ENCODE data around the gene HPDL.
A peak's percentile ranks its signal among the peaks of the same experiment; 100 is the strongest.

Gene HPDL

GRCh38 chr1:45340816-45341466 is 14.2 kb downstream of the HPDL start:
- H3K36me3 ChIP-seq (ENCODE audit: control insufficient read depth, low read depth, low read length), result peaks cover 42% of the 10 kb centered on the region
- peak overlapping the region; percentile 82 for H3K4me3 ChIP-seq (ENCODE audit: low read length)

GRCh38 chr1:45344499-45344898 is 17.8 kb downstream of the HPDL start:
- H3K4me3 ChIP-seq (ENCODE audit: low read length), result no peak overlapping the region
- no peaks in the 10 kb centered on the region for H3K9me3 ChIP-seq (ENCODE audit: control insufficient read depth, low read depth, low read length)
- H3K9ac ChIP-seq (ENCODE audit: low read length), result no peak overlapping the region
- no peak overlapping the region for H3K27ac ChIP-seq (ENCODE audit: low read length)
- H3K36me3 ChIP-seq (ENCODE audit: control insufficient read depth, low read depth, low read length), result peaks cover 42% of the 10 kb centered on the region
- H3K4me1 ChIP-seq (ENCODE audit: control insufficient read depth, low read depth, low read length), result peaks cover 6% of the 10 kb centered on the region
- no peaks in the 10 kb centered on the region for H3K27me3 ChIP-seq (ENCODE audit: control insufficient read depth, insufficient read depth, low read length)

More at GRCh38 chr1:45340816-45341466, 14.2 kb downstream of the HPDL start:
- Histone ChIP-seq H3K9ac (ENCODE audit: low read length) (peak overlapping the region; percentile 90), H3K4me1 (ENCODE audit: control insufficient read depth, low read depth, low read length) (peaks cover 6% of the 10 kb centered on the region), H3K27ac (ENCODE audit: low read length) (peak overlapping the region; percentile 73), H3K9me3 (ENCODE audit: control insufficient read depth, low read depth, low read length) (no peaks in the 10 kb centered on the region), H3K27me3 (ENCODE audit: control insufficient read depth, insufficient read depth, low read length) (no peaks in the 10 kb centered on the region)

- Histone ChIP-seq H3K9me3 (ENCODE audit: control insufficient read depth, low read depth, low read length) (no peaks in the 10 kb centered on the region), H3K9ac (ENCODE audit: low read length) (no peak overlapping the region), H3K36me3 (ENCODE audit: control insufficient read depth, low read depth, low read length) (peaks cover 42% of the 10 kb centered on the region), H3K27ac (ENCODE audit: low read length) (no peak overlapping the region), H3K4me1 (ENCODE audit: control insufficient read depth, low read depth, low read length) (peaks cover 6% of the 10 kb centered on the region), H3K4me3 (ENCODE audit: low read length) (no peak overlapping the region), H3K27me3 (ENCODE audit: control insufficient read depth, insufficient read depth, low read length) (no peaks in the 10 kb centered on the region)
Observed at GRCh38 chr1:45345014-45345413, 18.3 kb downstream of the HPDL start.

GRCh38 chr1:45346473-45346872 is 19.8 kb downstream of the HPDL start:
- H3K36me3 ChIP-seq (ENCODE audit: control insufficient read depth, low read depth, low read length), result peaks cover 41% of the 10 kb centered on the region
- H3K4me3 ChIP-seq (ENCODE audit: low read length), result no peak overlapping the region
- no peak overlapping the region for H3K27ac ChIP-seq (ENCODE audit: low read length)
- no peaks in the 10 kb centered on the region for H3K4me1 ChIP-seq (ENCODE audit: control insufficient read depth, low read depth, low read length)
- H3K27me3 ChIP-seq (ENCODE audit: control insufficient read depth, insufficient read depth, low read length), result no peaks in the 10 kb centered on the region
- no peak overlapping the region for H3K9ac ChIP-seq (ENCODE audit: low read length)
- no peaks in the 10 kb centered on the region for H3K9me3 ChIP-seq (ENCODE audit: control insufficient read depth, low read depth, low read length)

- Histone ChIP-seq H3K9ac (ENCODE audit: low read length) (no peak overlapping the region), H3K4me3 (ENCODE audit: low read length) (no peak overlapping the region)
Observed at GRCh38 chr1:45348020-45348419, 21.3 kb downstream of the HPDL start.

GRCh38 chr1:45348609-45348965 is 21.9 kb downstream of the HPDL start:
- no peak overlapping the region for H3K27ac ChIP-seq (ENCODE audit: low read length)
- no peaks in the 10 kb centered on the region for H3K4me1 ChIP-seq (ENCODE audit: control insufficient read depth, low read depth, low read length)
- no peaks in the 10 kb centered on the region for H3K9me3 ChIP-seq (ENCODE audit: control insufficient read depth, low read depth, low read length)
- H3K27me3 ChIP-seq (ENCODE audit: control insufficient read depth, insufficient read depth, low read length), result no peaks in the 10 kb centered on the region
- no peak overlapping the region for H3K4me3 ChIP-seq (ENCODE audit: low read length)
- no peak overlapping the region for H3K9ac ChIP-seq (ENCODE audit: low read length)
- peaks cover 20% of the 10 kb centered on the region for H3K36me3 ChIP-seq (ENCODE audit: control insufficient read depth, low read depth, low read length)

More at GRCh38 chr1:45348020-45348419, 21.3 kb downstream of the HPDL start:
- Histone ChIP-seq H3K9me3 (ENCODE audit: control insufficient read depth, low read depth, low read length) (no peaks in the 10 kb centered on the region), H3K4me1 (ENCODE audit: control insufficient read depth, low read depth, low read length) (no peaks in the 10 kb centered on the region), H3K27me3 (ENCODE audit: control insufficient read depth, insufficient read depth, low read length) (no peaks in the 10 kb centered on the region), H3K36me3 (ENCODE audit: control insufficient read depth, low read depth, low read length) (peaks cover 26% of the 10 kb centered on the region), H3K27ac (ENCODE audit: low read length) (no peak overlapping the region)

GRCh38 chr1:45348966-45349677 is 22.4 kb downstream of the HPDL start:
- no peak overlapping the region for H3K9ac ChIP-seq (ENCODE audit: low read length)
- no peaks in the 10 kb centered on the region for H3K9me3 ChIP-seq (ENCODE audit: control insufficient read depth, low read depth, low read length)
- no peak overlapping the region for H3K27ac ChIP-seq (ENCODE audit: low read length)

GRCh38 chr1:45351508-45351907 is 24.8 kb downstream of the HPDL start:
- Histone ChIP-seq H3K9ac (ENCODE audit: low read length) (no peak overlapping the region), H3K36me3 (ENCODE audit: control insufficient read depth, low read depth, low read length) (no peaks in the 10 kb centered on the region), H3K4me1 (ENCODE audit: control insufficient read depth, low read depth, low read length) (no peaks in the 10 kb centered on the region), H3K4me3 (ENCODE audit: low read length) (no peak overlapping the region), H3K27me3 (ENCODE audit: control insufficient read depth, insufficient read depth, low read length) (no peaks in the 10 kb centered on the region), H3K27ac (ENCODE audit: low read length) (no peak overlapping the region), H3K9me3 (ENCODE audit: control insufficient read depth, low read depth, low read length) (no peaks in the 10 kb centered on the region)

More at GRCh38 chr1:45348966-45349677, 22.4 kb downstream of the HPDL start:
- peaks cover 15% of the 10 kb centered on the region for H3K36me3 ChIP-seq (ENCODE audit: control insufficient read depth, low read depth, low read length)
- H3K4me3 ChIP-seq (ENCODE audit: low read length), result no peak overlapping the region
- no peaks in the 10 kb centered on the region for H3K4me1 ChIP-seq (ENCODE audit: control insufficient read depth, low read depth, low read length)
- H3K27me3 ChIP-seq (ENCODE audit: control insufficient read depth, insufficient read depth, low read length), result no peaks in the 10 kb centered on the region

GRCh38 chr1:45353685-45354084 is 27.0 kb downstream of the HPDL start:
- H3K4me3 ChIP-seq (ENCODE audit: low read length), result no peak overlapping the region
- no peak overlapping the region for H3K9ac ChIP-seq (ENCODE audit: low read length)
- H3K27ac ChIP-seq (ENCODE audit: low read length), result no peak overlapping the region
- no peaks in the 10 kb centered on the region for H3K27me3 ChIP-seq (ENCODE audit: control insufficient read depth, insufficient read depth, low read length)
- no peaks in the 10 kb centered on the region for H3K9me3 ChIP-seq (ENCODE audit: control insufficient read depth, low read depth, low read length)
- H3K4me1 ChIP-seq (ENCODE audit: control insufficient read depth, low read depth, low read length), result no peaks in the 10 kb centered on the region
- no peaks in the 10 kb centered on the region for H3K36me3 ChIP-seq (ENCODE audit: control insufficient read depth, low read depth, low read length)

- Histone ChIP-seq H3K4me3 (ENCODE audit: low read length) (no peak overlapping the region), H3K27ac (ENCODE audit: low read length) (no peak overlapping the region), H3K4me1 (ENCODE audit: control insufficient read depth, low read depth, low read length) (peaks cover under 1% of the 10 kb centered on the region)
Observed at GRCh38 chr1:45354838-45355237, 28.1 kb downstream of the HPDL start.

GRCh38 chr1:45355683-45356082 is 29.0 kb downstream of the HPDL start:
- Histone ChIP-seq H3K4me1 (ENCODE audit: control insufficient read depth, low read depth, low read length) (peaks cover 9% of the 10 kb centered on the region), H3K27ac (ENCODE audit: low read length) (no peak overlapping the region), H3K9me3 (ENCODE audit: control insufficient read depth, low read depth, low read length) (no peaks in the 10 kb centered on the region), H3K9ac (ENCODE audit: low read length) (no peak overlapping the region), H3K27me3 (ENCODE audit: control insufficient read depth, insufficient read depth, low read length) (no peaks in the 10 kb centered on the region), H3K4me3 (ENCODE audit: low read length) (no peak overlapping the region), H3K36me3 (ENCODE audit: control insufficient read depth, low read depth, low read length) (no peaks in the 10 kb centered on the region)

More at GRCh38 chr1:45354838-45355237, 28.1 kb downstream of the HPDL start:
- Histone ChIP-seq H3K27me3 (ENCODE audit: control insufficient read depth, insufficient read depth, low read length) (no peaks in the 10 kb centered on the region), H3K9me3 (ENCODE audit: control insufficient read depth, low read depth, low read length) (no peaks in the 10 kb centered on the region), H3K36me3 (ENCODE audit: control insufficient read depth, low read depth, low read length) (no peaks in the 10 kb centered on the region), H3K9ac (ENCODE audit: low read length) (no peak overlapping the region)

GRCh38 chr1:45356186-45356585 is 29.5 kb downstream of the HPDL start:
- Histone ChIP-seq H3K4me3 (ENCODE audit: low read length) (no peak overlapping the region), H3K4me1 (ENCODE audit: control insufficient read depth, low read depth, low read length) (peaks cover 11% of the 10 kb centered on the region), H3K9ac (ENCODE audit: low read length) (no peak overlapping the region)

More at GRCh38 chr1:45356186-45356585, 29.5 kb downstream of the HPDL start:
- H3K27ac ChIP-seq (ENCODE audit: low read length), result no peak overlapping the region
- H3K9me3 ChIP-seq (ENCODE audit: control insufficient read depth, low read depth, low read length), result no peaks in the 10 kb centered on the region
- no peaks in the 10 kb centered on the region for H3K27me3 ChIP-seq (ENCODE audit: control insufficient read depth, insufficient read depth, low read length)
- H3K36me3 ChIP-seq (ENCODE audit: control insufficient read depth, low read depth, low read length), result no peaks in the 10 kb centered on the region
